Tibial nerve (tissue), 3 donors: ENCODE measurements around the gene PRR30.

ENCODE experiments used
- POLR2A ChIP-seq, 2 donors: fragments of 450-650 bp; IDR thresholded peaks; one replicate each; pipeline ENCODE4 v1.6.1; 2017; ENCODE audit warnings: antibody characterized with exemption in 2 of 2, mild to moderate bottlenecking in 2 of 2, moderate library complexity in 2 of 2
- TF ChIP-seq, protein P1 (sequence below), 5 experiments: fragments of 200-600 bp in 3 of 5; fragments of 450-650 bp in 2 of 5; sonication (generic) in 3 of 5; IDR thresholded peaks; one replicate each; pipeline ENCODE4 v1.5.1; 2016 to 2019; ENCODE audit warnings: antibody characterized with exemption in 5 of 5, mild to moderate bottlenecking in 3 of 5, moderate library complexity in 2 of 5

DNA sequence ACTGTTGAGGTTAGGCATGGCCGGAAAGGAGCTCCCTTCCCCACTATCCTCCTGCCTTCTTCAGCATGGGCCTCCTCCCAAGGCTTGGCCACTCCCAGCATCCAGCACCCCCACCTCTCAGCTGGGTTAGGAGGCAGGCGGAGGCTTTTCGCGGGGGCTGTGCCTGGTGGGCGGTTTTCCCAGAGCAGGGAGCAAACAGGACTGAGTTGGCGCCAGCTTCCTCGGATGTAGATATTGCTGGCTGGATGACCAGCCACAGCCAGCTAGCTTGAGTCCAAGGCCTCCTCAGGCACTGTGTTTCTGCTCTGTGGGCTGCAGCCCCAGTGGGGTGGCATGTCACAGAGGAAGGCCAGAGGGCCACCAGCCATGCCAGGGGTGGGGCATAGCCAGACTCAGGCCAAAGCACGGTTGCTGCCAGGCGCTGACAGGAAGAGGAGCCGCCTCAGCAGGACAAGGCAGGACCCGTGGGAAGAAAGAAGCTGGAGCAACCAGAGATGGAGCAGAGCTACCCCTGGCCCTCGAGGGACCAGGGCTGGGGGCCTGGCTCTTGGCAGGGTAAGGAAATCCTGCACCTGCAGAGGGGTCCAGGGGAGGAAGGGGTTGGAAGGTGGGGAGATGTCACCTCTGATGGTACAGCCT, 9.7 kb upstream of the PRR30 start, which contains the start of gene TCF23:
- TF ChIP-seq, protein P1, sequence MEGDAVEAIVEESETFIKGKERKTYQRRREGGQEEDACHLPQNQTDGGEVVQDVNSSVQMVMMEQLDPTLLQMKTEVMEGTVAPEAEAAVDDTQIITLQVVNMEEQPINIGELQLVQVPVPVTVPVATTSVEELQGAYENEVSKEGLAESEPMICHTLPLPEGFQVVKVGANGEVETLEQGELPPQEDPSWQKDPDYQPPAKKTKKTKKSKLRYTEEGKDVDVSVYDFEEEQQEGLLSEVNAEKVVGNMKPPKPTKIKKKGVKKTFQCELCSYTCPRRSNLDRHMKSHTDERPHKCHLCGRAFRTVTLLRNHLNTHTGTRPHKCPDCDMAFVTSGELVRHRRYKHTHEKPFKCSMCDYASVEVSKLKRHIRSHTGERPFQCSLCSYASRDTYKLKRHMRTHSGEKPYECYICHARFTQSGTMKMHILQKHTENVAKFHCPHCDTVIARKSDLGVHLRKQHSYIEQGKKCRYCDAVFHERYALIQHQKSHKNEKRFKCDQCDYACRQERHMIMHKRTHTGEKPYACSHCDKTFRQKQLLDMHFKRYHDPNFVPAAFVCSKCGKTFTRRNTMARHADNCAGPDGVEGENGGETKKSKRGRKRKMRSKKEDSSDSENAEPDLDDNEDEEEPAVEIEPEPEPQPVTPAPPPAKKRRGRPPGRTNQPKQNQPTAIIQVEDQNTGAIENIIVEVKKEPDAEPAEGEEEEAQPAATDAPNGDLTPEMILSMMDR (IDR thresholded peaks at IDR 0.05): no peak
- TF ChIP-seq POLR2A (IDR thresholded peaks at IDR 0.05): no peak
